HepG2 (cell line): ENCODE results near the gene BOD1L1. TPM values are rescaled to one million over a fixed set of nuclear protein-coding genes. Genes with fewer than 3 reads are reported as not detected.

ENCODE experiments used
- ATAC-seq: fragments of 200-7000 bp; cut with Tn5 transposase; 3 replicates; pipeline ENCODE4 v1.9.1; 2020; ENCODE audit warnings: mild to moderate bottlenecking, moderate library complexity
- BruUV-seq: library from RNA; stranded (reverse); fragments of 400-500 nt; replicated peaks from 2 replicates; lab custom pipeline; 2021; lab: Mats Ljungman, UMichigan
- CTCF ChIA-PET: fragments of 300-600 bp; formaldehyde crosslinking; extraction: SDS; loops from one replicate; lab custom pipeline; 2021; ENCODE audit warnings: low total read pairs, inconsistent platforms, low intra/inter-chr PET ratio; lab: Yijun Ruan, JAX
- POLR2A ChIA-PET: fragments of 350-600 bp; sonication (Branson Sonifier 250); formaldehyde crosslinking; loops from one replicate; lab custom pipeline; 2020; ENCODE audit warnings: antibody characterized with exemption, inconsistent platforms; lab: Yijun Ruan, JAX
- DNase-seq: peaks from one replicate; pipeline ENCODE4 v3.0.0-alpha.2; 2015; ENCODE audit warnings: low spot score
- FAIRE-seq: peaks from 3 replicates; lab custom pipeline; 2011; peaks lifted over from hg19 to GRCh38; lab: Jason Lieb, UNC
- H2AFZ ChIP-seq: one replicate; pipeline ENCODE4 v1.6.1; 2011; ENCODE audit warnings: low read length, inconsistent platforms
- H3K27ac ChIP-seq: fragments of 300-600 bp; 3 replicates; pipeline ENCODE4 v1.8.0; 2011; ENCODE audit warnings: mixed run types, mild to moderate bottlenecking, mixed read lengths, low read length, inconsistent platforms; ENCODE audit not compliant: insufficient read depth; ENCODE audit errors: extremely low read length
- H3K27me3 ChIP-seq, 2 experiments: fragments of 200-600 bp in 1 of 2; 2 replicates in 1 of 2; 3 replicates in 1 of 2; pipeline versions ENCODE4 v1.6.0 to v1.8.0; 2011; ENCODE audit warnings: low read length in 2 of 2, mild to moderate bottlenecking in 2 of 2, moderate library complexity in 2 of 2, inconsistent platforms in 1 of 2; ENCODE audit not compliant: insufficient read depth in 2 of 2, control insufficient read depth in 1 of 2
- H3K36me3 ChIP-seq, 2 experiments: fragments of 200-600 bp in 1 of 2; replicated peaks in 1 of 2; 2 replicates in 1 of 2; 3 replicates in 1 of 2; pipeline versions ENCODE4 v1.5.1 to v1.8.0; 2011; ENCODE audit warnings: low read length in 2 of 2, inconsistent platforms in 1 of 2; ENCODE audit not compliant: insufficient read depth in 2 of 2, control insufficient read depth in 1 of 2
- H3K4me1 ChIP-seq: 2 replicates; pipeline ENCODE4 v1.5.1; 2012; ENCODE audit warnings: low read length, inconsistent platforms; ENCODE audit not compliant: insufficient read depth
- H3K4me2 ChIP-seq: 2 replicates; pipeline ENCODE4 v1.6.0; 2011; ENCODE audit warnings: low read depth, low read length, inconsistent platforms
- H3K4me3 ChIP-seq, 3 experiments: fragments of 200-600 bp in 1 of 3; sonication (generic), shearing (Covaris generic) in 1 of 3; replicated peaks in 1 of 3; 2 replicates each; pipeline ENCODE4 v1.5.1; 2011 to 2016; ENCODE audit warnings: low read length in 3 of 3, inconsistent platforms in 2 of 3, low read depth in 2 of 3, mild to moderate bottlenecking in 2 of 3, control low read depth in 1 of 3, mixed read lengths in 1 of 3; ENCODE audit not compliant: insufficient read depth in 1 of 3
- H3K79me2 ChIP-seq: one replicate; pipeline ENCODE4 v1.6.1; 2011; ENCODE audit warnings: low read length, inconsistent platforms; ENCODE audit not compliant: insufficient read depth
- H3K9ac ChIP-seq: 2 replicates; pipeline ENCODE4 v1.6.0; 2011; ENCODE audit warnings: mild to moderate bottlenecking, low read depth, low read length, inconsistent platforms; ENCODE audit not compliant: insufficient read depth
- H3K9me3 ChIP-seq: 2 replicates; pipeline ENCODE4 v1.5.1; 2012; ENCODE audit warnings: mild to moderate bottlenecking, low read length
- H4K20me1 ChIP-seq: 2 replicates; pipeline ENCODE4 v1.6.0; 2011; ENCODE audit warnings: inconsistent platforms, mild to moderate bottlenecking, low read length, moderate library complexity; ENCODE audit not compliant: insufficient read depth
- ARNT2 ChIP-seq: sonication (generic); formaldehyde crosslinking; IDR thresholded peaks from 2 replicates; pipeline ENCODE4 v1.8.0; 2022; ENCODE audit warnings: mild to moderate bottlenecking, low read depth, missing genetic modification reagents, moderate library complexity
- ATF7 ChIP-seq, 2 experiments: fragments of 450-650 bp in 1 of 2; sonication (generic) in 1 of 2; formaldehyde crosslinking in 1 of 2; IDR thresholded peaks; 2 replicates each; pipeline versions ENCODE4 v1.4.0 to v1.6.1; 2016 to 2020; ENCODE audit warnings: antibody characterized with exemption in 1 of 2, mild to moderate bottlenecking in 1 of 2, missing genetic modification reagents in 1 of 2
- ETV6 ChIP-seq: sonication (generic); formaldehyde crosslinking; conservative IDR thresholded peaks from 2 replicates; pipeline ENCODE4 v1.4.0; 2020; ENCODE audit warnings: missing genetic modification reagents
- KDM5A ChIP-seq: fragments of 200-600 bp; sonication (generic); IDR thresholded peaks from 2 replicates; pipeline ENCODE4 v1.7.0; 2018; ENCODE audit warnings: antibody characterized with exemption, mild to moderate bottlenecking, low read length, borderline replicate concordance
- NCOA1 ChIP-seq: sonication (generic); formaldehyde crosslinking; IDR thresholded peaks from 2 replicates; pipeline ENCODE4 v1.9.0; 2021; ENCODE audit warnings: missing genetic modification reagents
- NR1H2 ChIP-seq: sonication (generic); formaldehyde crosslinking; IDR thresholded peaks from 2 replicates; pipeline ENCODE4 v1.8.1; 2022; ENCODE audit warnings: low read depth, missing genetic modification reagents, borderline replicate concordance
- PRPF4 ChIP-seq: fragments of 200-400 bp; formaldehyde crosslinking; IDR thresholded peaks from 2 replicates; pipeline ENCODE4 v1.6.1; 2016; ENCODE audit warnings: low read length, low read depth; ENCODE audit not compliant: poor library complexity, severe bottlenecking
- STAT5B ChIP-seq: sonication (generic); formaldehyde crosslinking; IDR thresholded peaks from 2 replicates; pipeline ENCODE4 v1.4.0; 2020; ENCODE audit warnings: missing genetic modification reagents
- ZNF230 ChIP-seq: sonication (generic); formaldehyde crosslinking; IDR thresholded peaks from 2 replicates; pipeline ENCODE4 v1.4.0; 2020; ENCODE audit warnings: mild to moderate bottlenecking, missing genetic modification reagents
- ZNF383 ChIP-seq: sonication (generic); formaldehyde crosslinking; IDR thresholded peaks from 2 replicates; pipeline ENCODE4 v1.4.0; 2020; ENCODE audit warnings: missing genetic modification reagents, mild to moderate bottlenecking, borderline replicate concordance
- ZNF441 ChIP-seq: sonication (generic); formaldehyde crosslinking; IDR thresholded peaks from 2 replicates; pipeline ENCODE4 v1.7.0; 2021; ENCODE audit warnings: missing genetic modification reagents, borderline replicate concordance
- ZNF713 ChIP-seq: sonication (generic); formaldehyde crosslinking; IDR thresholded peaks from 2 replicates; pipeline ENCODE4 v1.4.0; 2020; ENCODE audit warnings: mild to moderate bottlenecking, missing genetic modification reagents
- WGBS: methylation state at CpG from one replicate; pipeline ENCODE4 v1.1.6; 2017; ENCODE audit warnings: low lambda C conversion rate; 5-methylcytosine and 5-hydroxymethylcytosine counted together
- in situ Hi-C: cut with HindIII; loops from 2 replicates; pipeline ENCODE4 v1.10.0; 2017; ENCODE audit warnings: low pct_unique_long_range_greater_than_20kb; ENCODE audit not compliant: extremely low pct_ligation_motif_present
- intact Hi-C: fragments of 100-400 bp; cut with micrococcal nuclease; formaldehyde crosslinking; loops from one replicate; pipeline ENCODE4 v1.10.0; 2022; ENCODE audit not compliant: unreplicated experiment
- polyA plus RNA-seq, 8 experiments: library from polyadenylated mRNA; depleted of rRNA in 3 of 8; stranded (reverse) in 7 of 8; unstranded in 1 of 8; fragments of >200 nt; fragmentation: Illumina TruSeq in 4 of 8; extraction: Trizol in 4 of 8; gene quantifications; 2 replicates each; pipeline versions ENCODE4 v1.2.1 to v1.2.3, GENCODE V29; 2011 to 2016; ENCODE audit warnings: low read depth in 4 of 8, missing spikeins in 1 of 8, mixed read lengths in 1 of 8; ENCODE audit not compliant: insufficient read depth in 1 of 8
- total RNA-seq, 5 experiments: library from RNA; depleted of rRNA; stranded (reverse); fragments of >200 nt; fragmentation: Illumina TruSeq; extraction: Trizol; gene quantifications; 2 replicates each; pipeline ENCODE4 v1.2.3, GENCODE V29; 2016; ENCODE audit warnings: low read depth in 1 of 5
- TF ChIP-seq, protein P1 (sequence below): sonication (generic); formaldehyde crosslinking; IDR thresholded peaks from 2 replicates; pipeline ENCODE4 v1.5.0; 2020; ENCODE audit warnings: mild to moderate bottlenecking, missing genetic modification reagents
- TF ChIP-seq, protein P2 (sequence below): sonication (generic); formaldehyde crosslinking; IDR thresholded peaks from 2 replicates; pipeline ENCODE4 v1.5.0; 2020; ENCODE audit warnings: missing genetic modification reagents

BOD1L1 gene
- total and polyA plus RNA-seq, 2 of the 13 experiments (the other 11 are each of a cell fraction or from before 2014, with no cell fraction given) = 11.7 to 17.9 TPM

DNA sequence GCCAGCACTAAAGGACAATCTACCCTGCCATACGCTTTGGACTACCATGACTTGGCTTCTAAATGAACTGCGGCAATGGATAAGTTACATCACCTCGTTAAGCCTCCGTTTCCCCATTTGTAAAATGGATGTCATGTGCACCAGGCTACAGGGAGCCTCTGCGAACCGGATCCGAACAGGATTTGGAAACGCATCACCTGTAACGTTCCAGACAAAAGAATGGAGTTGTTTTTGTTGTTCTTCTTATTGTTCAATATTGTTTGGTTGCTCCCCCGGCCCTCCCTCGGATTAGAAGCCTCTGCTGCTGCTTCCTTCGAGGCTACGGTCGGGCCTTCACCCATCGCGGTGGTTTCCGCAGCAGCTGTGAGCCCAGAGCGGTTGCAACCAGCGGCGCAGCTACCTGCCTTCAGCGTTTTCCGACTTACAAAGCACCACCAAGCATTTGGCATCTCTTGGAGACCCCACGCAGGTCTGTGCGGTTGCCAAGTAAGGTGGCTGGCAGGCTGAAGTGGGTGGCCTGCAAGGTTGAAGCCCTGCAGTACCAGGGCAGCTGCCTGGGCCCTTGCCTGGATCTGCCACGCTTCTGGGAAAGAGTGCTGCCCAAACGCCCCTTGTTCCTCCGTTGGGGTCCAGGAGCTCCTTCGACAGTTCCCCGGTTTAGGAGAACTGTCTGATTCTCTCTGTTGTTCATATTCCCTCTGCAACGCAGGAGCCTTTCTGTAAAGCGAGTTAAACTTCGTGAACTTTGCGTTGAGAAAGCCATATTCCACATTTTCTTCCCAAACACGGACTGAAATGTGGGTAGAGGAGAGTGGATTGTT is 90.3 kb downstream of the BOD1L1 start:
- ATAC-seq (no peak), DNase-seq (no peak), FAIRE-seq (no peak)
- ChIA-PET POLR2A (no interaction called here), CTCF (no interaction called here)
- Histone ChIP-seq H4K20me1 (0 out of 2 replicates have a peak, but pooled peaks cover 2% of the 10 kb centered on the region), H3K4me3 (no peak overlapping the region), H3K36me3 (no peaks in the 10 kb centered on the region), H3K4me1 (peaks cover 38% of the 10 kb centered on the region), H3K4me2 (no peak overlapping the region), H3K27me3 (peaks cover 13 to 90% of the 10 kb centered on the region in 2 experiments; a peak in 4 of 5 replicates), H3K9me3 (no peaks in the 10 kb centered on the region), H3K9ac (no peak overlapping the region), H3K27ac (no peak overlapping the region), H2AFZ (no peak overlapping the region), H3K79me2 (no peaks in the 10 kb centered on the region)
- in situ Hi-C loops (no loop called here), intact Hi-C loops (no loop called here)
- no TSS peak for BruUV-seq
- 54% methylated on average over 31 of the region's 34 CpGs for WGBS
- TF ChIP-seq ZNF713 (CRISPR knock-in tag) (no peak), KDM5A (no peak), ZNF383 (no peak), NCOA1 (CRISPR knock-in tag) (no peak), ETV6 (CRISPR knock-in tag) (no peak), PRPF4 (no peak), ATF7 (IDR thresholded peaks at IDR 0.05) (no peak), ATF7 (CRISPR knock-in tag; IDR thresholded peaks at IDR 0.05) (no peak), ZNF441 (CRISPR knock-in tag) (no peak), NR1H2 (no peak), ARNT2 (no peak), ZNF230 (no peak), STAT5B (CRISPR knock-in tag) (no peak)
- TF ChIP-seq, protein P1, sequence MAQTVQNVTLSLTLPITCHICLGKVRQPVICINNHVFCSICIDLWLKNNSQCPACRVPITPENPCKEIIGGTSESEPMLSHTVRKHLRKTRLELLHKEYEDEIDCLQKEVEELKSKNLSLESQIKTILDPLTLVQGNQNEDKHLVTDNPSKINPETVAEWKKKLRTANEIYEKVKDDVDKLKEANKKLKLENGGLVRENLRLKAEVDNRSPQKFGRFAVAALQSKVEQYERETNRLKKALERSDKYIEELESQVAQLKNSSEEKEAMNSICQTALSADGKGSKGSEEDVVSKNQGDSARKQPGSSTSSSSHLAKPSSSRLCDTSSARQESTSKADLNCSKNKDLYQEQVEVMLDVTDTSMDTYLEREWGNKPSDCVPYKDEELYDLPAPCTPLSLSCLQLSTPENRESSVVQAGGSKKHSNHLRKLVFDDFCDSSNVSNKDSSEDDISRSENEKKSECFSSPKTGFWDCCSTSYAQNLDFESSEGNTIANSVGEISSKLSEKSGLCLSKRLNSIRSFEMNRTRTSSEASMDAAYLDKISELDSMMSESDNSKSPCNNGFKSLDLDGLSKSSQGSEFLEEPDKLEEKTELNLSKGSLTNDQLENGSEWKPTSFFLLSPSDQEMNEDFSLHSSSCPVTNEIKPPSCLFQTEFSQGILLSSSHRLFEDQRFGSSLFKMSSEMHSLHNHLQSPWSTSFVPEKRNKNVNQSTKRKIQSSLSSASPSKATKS (CRISPR knock-in tag) = no peak
- TF ChIP-seq, protein P2, sequence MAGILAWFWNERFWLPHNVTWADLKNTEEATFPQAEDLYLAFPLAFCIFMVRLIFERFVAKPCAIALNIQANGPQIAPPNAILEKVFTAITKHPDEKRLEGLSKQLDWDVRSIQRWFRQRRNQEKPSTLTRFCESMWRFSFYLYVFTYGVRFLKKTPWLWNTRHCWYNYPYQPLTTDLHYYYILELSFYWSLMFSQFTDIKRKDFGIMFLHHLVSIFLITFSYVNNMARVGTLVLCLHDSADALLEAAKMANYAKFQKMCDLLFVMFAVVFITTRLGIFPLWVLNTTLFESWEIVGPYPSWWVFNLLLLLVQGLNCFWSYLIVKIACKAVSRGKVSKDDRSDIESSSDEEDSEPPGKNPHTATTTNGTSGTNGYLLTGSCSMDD = no peak
